ENCODE measurements around the gene THRSP. TPM values are rescaled to one million over a fixed set of nuclear protein-coding genes. Genes with fewer than 3 reads are reported as not detected.

Gene THRSP
- total and polyA plus RNA-seq, 10 of the 15 experiments (the other 5 are each of a cell fraction or from before 2014, with no cell fraction given) = 0.18 TPM; not detected in 9

- TF ChIP-seq KLF5 (IDR thresholded peaks at IDR 0.05; ENCODE audit: partially characterized antibody) (no peak), ZNF622 (IDR thresholded peaks at IDR 0.05) (no peak), ATF3 (IDR thresholded peaks at IDR 0.05; ENCODE audit: borderline replicate concordance, extremely low read depth, low read depth, low read length) (no peak), CBX3 (IDR thresholded peaks at IDR 0.05; ENCODE audit: borderline replicate concordance, low read depth) (no peak), KDM1A (IDR thresholded peaks at IDR 0.05; ENCODE audit: borderline replicate concordance) (no peak), HDGF (IDR thresholded peaks at IDR 0.05) (no peak), ZNF384 (IDR thresholded peaks at IDR 0.05; ENCODE audit: borderline replicate concordance, low read depth, low read length) (no peak), MXI1 (IDR thresholded peaks at IDR 0.05; ENCODE audit: low read depth, low read length) (no peak), WRNIP1 (IDR thresholded peaks at IDR 0.05; ENCODE audit: borderline replicate concordance, low read depth, low read length) (no peak), RUNX3 (IDR thresholded peaks at IDR 0.05; ENCODE audit: low read length) (peak; percentile 69), IKZF1 (conservative IDR thresholded peaks at IDR 0.05) (0 out of 2 replicates have a peak, but pooled peaks have one; percentile 41), JUNB (IDR thresholded peaks at IDR 0.05) (no peak), NFXL1 (IDR thresholded peaks at IDR 0.05; ENCODE audit: borderline replicate concordance) (no peak), ZBTB11 (CRISPR knock-in tag; IDR thresholded peaks at IDR 0.05) (no peak), ZNF592 (IDR thresholded peaks at IDR 0.05) (peak; percentile 46; the same call in 1 of the 2 replicates), E2F4 (IDR thresholded peaks at IDR 0.05; ENCODE audit: low read depth, low read length) (no peak), CHD4 (IDR thresholded peaks at IDR 0.05) (no peak), NFYB (IDR thresholded peaks at IDR 0.05; ENCODE audit: insufficient read depth, low read depth, low read length) (no peak), EED (IDR thresholded peaks at IDR 0.05; ENCODE audit: low read depth) (no peak), NFIC (IDR thresholded peaks at IDR 0.05; ENCODE audit: low read depth, low read length) (no peak), CREM (IDR thresholded peaks at IDR 0.05; ENCODE audit: low read depth) (no peak), EZH2 (IDR thresholded peaks at IDR 0.05; ENCODE audit: borderline replicate concordance, control insufficient read depth, low read depth, low read length) (no peak), FOXK2 (IDR thresholded peaks at IDR 0.05) (no peak), ATF7 (IDR thresholded peaks at IDR 0.05; ENCODE audit: low read depth) (0 out of 2 replicates have a peak, but pooled peaks have one; percentile 20)
These were observed 32.0 kb upstream of the THRSP start (continued) for GRCh38 chr11:78031629-78032028.

All from GM12878 (cell line).